ENCODE results near the gene ADK.

GRCh38 chr10:74419491-74419951 is 268.5 kb downstream of the ADK start:
- TF ChIP-seq POLR2A (IDR thresholded peaks at IDR 0.05) = no peak
- no peak for TF ChIP-seq CTCF (IDR thresholded peaks at IDR 0.05)
- no peak for TF ChIP-seq POLR2AphosphoS5 (IDR thresholded peaks at IDR 0.05)
- TF ChIP-seq EP300 (IDR thresholded peaks at IDR 0.05) = no peak

Measured in stomach (tissue), 4 donors.